Stimulated activated CD8-positive, alpha-beta memory T cell treated with anti-CD3 and anti-CD28 coated beads, Interleukin-15, amount 100 ng/mL, for 1 hour (primary cell): ENCODE data around the gene TEX13D.
"Not testable (repeated sequence)": the region's sequence is repeated elsewhere in the genome, so short reads cannot be mapped to it uniquely, and the experiment has no call there.

Experiments used
- DNase-seq: peaks from one replicate; pipeline ENCODE4 v3.0.0-alpha.2; 2020; ENCODE audit warnings: low read depth

The TEX13D gene

DNA sequence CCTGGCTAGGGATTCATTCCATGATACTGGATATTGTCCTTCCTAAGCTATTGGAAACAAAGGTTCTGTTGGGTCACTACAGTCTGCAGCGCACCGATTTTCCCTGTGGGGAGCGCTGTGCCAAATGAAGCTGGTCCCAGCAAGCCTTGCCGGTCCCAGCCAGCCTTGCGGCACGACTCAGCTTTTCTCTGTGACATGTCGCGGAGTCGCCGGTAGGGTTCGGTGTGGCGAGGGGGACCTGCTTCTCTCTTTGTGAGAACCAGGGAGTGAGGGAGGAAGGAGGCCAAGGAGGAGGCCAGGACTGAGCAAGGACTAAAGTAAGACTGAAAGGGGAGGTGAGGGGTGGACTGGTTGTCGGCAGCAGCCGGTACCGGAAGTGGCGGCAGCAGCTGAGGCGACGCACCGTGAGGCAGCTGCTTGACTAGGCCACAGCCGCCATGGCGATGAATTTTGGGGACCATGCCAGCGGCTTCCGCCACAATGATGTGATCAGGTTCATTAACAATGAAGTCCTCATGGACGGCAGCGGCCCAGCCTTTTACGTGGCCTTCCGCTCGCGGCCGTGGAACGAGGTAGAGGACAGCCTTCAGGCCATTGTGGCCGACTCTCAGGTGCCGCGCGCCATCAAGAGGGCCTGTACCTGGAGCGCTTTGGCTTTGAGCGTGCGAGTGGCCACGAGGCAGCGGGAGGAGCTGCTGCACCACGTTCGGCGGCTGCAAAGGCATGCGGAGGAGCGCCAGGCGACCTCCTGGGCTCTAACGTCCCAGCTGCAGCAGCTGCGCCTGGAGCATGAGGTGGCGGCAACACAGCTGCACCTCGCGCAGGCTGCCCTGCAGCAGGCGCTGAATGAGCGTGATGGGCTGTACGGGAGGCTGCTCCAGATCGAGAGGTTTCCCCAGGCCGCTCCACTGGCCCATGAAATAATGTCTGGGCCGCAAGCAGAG lies at the start of gene TEX13D:
Gene TEX13D (plus strand): TSS at position 180 of the 944 bp plus-strand sequence. CDS start 258 bp downstream, at position 438.
- no peak for DNase-seq

DNA sequence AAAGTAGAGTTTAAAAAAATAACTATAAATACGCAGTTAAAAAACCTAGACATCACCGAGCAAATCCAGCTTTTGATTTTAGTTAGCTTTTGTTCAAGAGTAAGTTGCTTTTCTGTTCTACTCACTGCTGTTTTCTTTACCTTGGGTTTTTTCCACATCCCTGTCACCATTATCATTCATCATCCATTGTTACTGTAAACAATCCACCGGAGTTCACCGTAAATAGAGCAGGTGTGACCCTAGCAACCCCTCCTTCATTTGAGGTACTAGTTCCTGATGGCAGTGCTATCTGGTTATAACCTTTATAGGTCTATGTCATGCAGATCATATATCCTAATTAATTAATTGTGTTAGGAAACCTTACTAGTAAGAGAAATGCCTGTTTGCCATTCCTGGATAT lies 43.0 kb upstream of the TEX13D start:
- no peak for DNase-seq

GRCh38 chrX:124293810-124294209 lies 38.6 kb upstream of the TEX13D start:
- DNase-seq, result no peak

GRCh38 chrX:124299323-124299722 lies 33.1 kb upstream of the TEX13D start:
- DNase-seq, result not testable (repeated sequence)

DNA sequence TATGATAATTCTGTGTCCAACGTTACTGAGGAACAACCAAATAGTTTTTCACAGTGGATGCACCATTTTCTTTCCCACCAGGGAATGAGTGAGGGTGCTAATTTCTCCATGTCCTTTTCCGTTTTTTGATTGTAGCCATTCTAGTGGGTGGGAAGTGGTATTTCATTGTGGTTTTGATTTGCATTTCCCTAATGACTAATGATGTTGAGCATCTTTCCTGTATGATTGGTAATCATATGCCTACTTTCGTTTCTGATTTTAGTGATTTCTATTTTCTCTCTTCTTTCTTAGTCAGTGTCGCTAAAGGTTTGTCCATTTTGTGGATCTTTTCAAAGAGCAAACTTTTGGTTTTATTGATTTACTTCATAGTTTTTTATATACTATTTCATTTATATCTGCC lies 32.1 kb upstream of the TEX13D start:
- no peak for DNase-seq

DNA sequence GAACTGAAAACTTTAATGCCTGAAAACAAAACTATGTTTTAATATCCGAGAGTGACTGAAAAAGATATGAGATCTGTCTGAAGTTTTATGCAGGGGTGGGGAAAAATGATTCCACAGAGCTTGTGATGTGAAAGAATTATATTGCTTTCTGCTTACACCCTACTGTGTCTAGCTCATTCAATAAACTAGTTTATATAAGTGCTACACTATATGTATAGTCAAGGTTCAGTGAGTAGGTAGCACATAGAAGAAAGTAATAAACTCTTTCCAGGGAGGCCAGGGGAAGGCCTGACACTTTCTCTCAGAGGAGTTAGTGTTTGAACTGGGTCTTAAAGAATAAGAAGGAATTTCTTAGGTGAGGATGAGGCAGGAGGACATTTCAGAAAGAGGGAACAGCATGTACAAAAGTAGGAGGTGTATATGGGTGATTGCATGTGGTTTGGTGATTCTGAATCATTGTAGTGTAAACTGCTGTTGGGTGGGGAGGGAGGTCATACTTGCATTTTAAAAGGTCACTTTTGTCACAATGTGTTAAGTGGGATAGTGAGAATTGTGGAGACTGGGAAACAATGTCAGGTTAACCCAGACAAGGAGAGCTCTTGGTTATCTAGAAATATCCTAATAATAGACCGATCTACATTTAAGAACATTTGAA lies 25.1 kb upstream of the TEX13D start:
- no peak for DNase-seq

- DNase-seq, result no peak
Observed at GRCh38 chrX:124325732-124326131, 6.7 kb upstream of the TEX13D start.

GRCh38 chrX:124328765-124329164 lies 3.7 kb upstream of the TEX13D start:
- no peak for DNase-seq

DNA sequence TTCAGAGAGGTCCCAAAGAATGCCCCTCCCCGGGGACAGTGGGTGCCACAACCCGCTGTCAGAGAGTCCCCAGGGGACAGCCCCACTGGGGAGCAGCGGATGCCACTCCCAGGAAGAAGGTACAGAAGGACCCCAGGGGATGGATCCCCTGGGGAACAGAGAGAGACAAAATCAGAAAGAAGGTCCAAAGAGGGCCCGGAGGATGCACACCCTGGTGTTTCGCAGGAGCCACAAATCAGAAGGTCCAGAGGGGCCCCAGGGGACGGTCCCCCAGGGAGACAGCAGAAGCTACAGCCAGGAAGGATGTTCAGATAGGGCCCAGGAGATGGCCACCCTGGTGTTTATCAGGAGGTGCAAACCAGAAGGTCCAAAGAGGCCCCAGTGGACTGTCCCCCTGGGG lies 1.4 kb downstream of the TEX13D start:
- no peak for DNase-seq

GRCh38 chrX:124334555-124334954 lies 2.1 kb downstream of the TEX13D start:
- not testable (repeated sequence) for DNase-seq

DNA sequence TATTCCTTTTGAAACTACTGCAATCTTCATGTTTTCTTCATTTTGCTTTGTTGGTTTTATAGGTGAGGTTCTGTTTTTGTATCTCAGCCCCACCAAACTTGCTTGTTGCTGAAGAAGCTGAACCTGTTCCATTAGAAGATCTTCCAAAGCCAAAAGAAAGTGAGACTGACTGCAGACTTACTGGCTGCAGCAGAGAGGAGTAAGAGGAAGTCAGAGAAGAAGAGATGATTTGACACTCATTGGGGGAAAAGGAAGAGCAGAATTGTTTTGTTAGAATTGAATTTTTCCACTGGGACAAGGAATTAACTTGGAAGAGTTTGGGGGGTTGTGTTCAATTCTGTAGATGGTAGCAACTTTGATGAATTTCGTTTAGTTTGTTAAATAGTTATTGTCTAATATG lies 3.1 kb downstream of the TEX13D start:
- no peak for DNase-seq

- no peak for DNase-seq
Observed at GRCh38 chrX:124337916-124338315, 5.5 kb downstream of the TEX13D start.

GRCh38 chrX:124338733-124339514 lies 6.5 kb downstream of the TEX13D start:
- DNase-seq, result no peak

DNA sequence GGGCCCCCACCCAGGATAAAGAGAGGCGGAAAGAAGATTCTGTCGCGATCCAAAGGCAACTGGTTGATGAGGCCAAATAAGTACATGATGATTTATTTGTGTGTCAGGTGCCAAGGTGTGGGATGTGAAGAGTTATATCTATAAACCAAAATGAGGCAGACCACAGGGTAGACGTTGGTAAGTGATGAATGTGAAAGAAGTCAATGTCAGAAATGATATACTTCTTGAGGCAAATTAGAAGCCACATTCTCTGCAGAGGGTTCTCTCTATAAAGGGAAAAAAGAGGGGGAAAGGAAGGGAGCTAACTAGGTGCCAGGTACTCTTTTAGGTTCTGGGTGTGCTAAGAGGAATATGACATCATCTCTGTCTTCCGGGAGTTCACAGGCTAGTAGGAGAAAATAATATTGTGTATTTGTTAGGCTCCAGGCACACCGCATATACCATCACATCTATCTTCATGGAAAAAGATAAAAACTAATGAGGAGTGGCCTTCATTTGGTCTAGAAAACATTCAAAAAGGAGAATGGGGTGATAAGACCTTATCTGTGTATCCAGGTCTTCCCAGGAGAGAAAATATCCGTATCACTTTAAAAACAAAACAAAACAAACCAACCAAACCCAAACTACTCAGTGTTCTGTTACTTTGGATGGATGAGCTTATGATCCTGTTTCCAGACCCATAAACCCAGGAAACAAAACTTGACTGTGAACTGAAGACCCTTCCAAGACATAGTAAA lies 9.1 kb downstream of the TEX13D start:
- DNase-seq, result no peak

- no peak for DNase-seq
Observed at GRCh38 chrX:124342174-124342867, 9.9 kb downstream of the TEX13D start.

- no peak for DNase-seq
Observed at GRCh38 chrX:124343016-124343415, 10.6 kb downstream of the TEX13D start.

DNA sequence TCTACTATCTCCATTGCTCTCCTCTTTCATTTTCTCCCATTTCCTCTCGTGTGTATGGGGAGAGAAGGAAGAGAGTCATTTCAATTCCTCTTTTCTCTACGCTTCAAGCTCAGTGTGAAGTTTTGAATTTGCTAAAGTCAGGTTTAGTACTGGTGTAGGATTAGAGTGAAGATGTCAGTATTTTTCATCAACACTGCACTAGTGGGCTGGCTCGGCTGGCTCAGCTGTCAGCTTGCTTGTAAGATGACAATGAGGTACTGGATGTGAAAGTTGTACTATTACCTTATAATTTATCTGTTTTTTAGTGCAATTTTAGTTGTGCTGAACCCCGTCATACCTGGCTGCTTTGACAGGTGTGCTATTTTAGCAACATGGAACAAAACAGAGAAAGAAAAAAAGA lies 11.8 kb downstream of the TEX13D start:
- DNase-seq, result no peak

DNA sequence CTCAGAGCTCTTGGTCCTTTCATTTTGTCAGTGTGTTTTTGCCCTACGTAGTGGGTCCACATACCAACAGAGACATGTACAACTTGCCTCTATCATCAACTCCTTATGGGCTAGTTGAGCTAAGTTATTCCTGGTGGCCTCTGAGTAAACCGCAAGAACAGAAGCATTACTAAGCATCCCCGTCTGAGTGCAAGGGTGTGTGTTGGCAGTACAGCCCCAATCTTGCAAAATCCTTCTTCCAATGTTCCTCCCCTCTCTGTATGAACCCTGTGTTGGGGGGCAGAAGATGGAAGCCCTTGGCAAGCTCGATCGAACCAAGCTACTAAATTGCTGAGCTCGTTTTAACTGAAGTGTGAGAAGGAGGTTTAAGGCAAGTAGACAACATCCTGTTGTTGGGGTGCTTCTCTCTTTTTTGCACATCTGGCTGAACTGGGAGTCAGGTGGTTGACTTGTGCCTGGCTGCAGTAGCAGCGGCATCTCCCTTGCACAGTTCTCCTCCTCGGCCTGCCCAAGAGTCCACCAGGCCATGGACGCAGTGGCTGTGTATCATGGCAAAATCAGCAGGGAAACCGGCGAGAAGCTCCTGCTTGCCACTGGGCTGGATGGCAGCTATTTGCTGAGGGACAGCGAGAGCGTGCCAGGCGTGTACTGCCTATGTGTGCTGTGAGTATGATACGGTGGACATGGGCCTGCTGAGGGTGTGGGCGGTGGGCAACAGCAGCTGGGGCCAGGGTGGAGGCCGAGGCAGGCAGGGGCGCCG lies 13.8 kb downstream of the TEX13D start, which contains the start of gene SH2D1A:
Gene SH2D1A (plus strand): TSS at position 447 of the 760 bp plus-strand sequence. CDS start 80 bp downstream, at position 527.
- DNase-seq, result no peak

GRCh38 chrX:124346877-124347241 lies 14.4 kb downstream of the TEX13D start:
- DNase-seq, result no peak

DNA sequence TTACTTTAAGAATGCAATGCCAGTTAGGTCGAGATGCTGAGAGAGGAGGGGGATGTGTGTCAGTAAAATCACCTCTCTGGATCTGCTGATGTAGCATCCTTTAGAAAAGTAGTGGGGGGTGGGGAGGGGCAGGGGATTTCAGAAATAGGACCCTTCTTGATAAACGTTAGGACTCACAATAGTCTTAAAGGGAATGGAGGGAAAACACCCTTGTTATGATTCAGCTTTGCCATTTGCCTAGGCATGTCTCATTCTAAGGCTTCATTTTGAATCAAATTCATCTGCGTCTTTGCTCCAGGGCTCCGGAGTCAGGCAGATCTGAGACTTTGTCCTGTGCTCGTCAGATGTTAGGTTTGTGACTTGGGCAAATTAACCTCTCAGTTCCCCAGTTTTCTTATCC lies 14.8 kb downstream of the TEX13D start:
- no peak for DNase-seq
